HepG2 (cell line): ENCODE measurements around the gene MTF2. TPM values are rescaled to one million over a fixed set of nuclear protein-coding genes. Genes with fewer than 3 reads are reported as not detected.

Experiments
- ATAC-seq: fragments of 200-7000 bp; cut with Tn5 transposase; 3 replicates; pipeline ENCODE4 v1.9.1; 2020; ENCODE audit warnings: mild to moderate bottlenecking, moderate library complexity
- BruUV-seq: library from RNA; stranded (reverse); fragments of 400-500 nt; replicated peaks from 2 replicates; lab custom pipeline; 2021; lab: Mats Ljungman, UMichigan
- CTCF ChIA-PET: fragments of 300-600 bp; formaldehyde crosslinking; extraction: SDS; loops from one replicate; lab custom pipeline; 2021; ENCODE audit warnings: low total read pairs, inconsistent platforms, low intra/inter-chr PET ratio; lab: Yijun Ruan, JAX
- POLR2A ChIA-PET: fragments of 350-600 bp; sonication (Branson Sonifier 250); formaldehyde crosslinking; loops from one replicate; lab custom pipeline; 2020; ENCODE audit warnings: antibody characterized with exemption, inconsistent platforms; lab: Yijun Ruan, JAX
- DNase-seq: peaks from one replicate; pipeline ENCODE4 v3.0.0-alpha.2; 2015; ENCODE audit warnings: low spot score
- FAIRE-seq: peaks from 3 replicates; lab custom pipeline; 2011; peaks lifted over from hg19 to GRCh38; lab: Jason Lieb, UNC
- H2AFZ ChIP-seq: one replicate; pipeline ENCODE4 v1.6.1; 2011; ENCODE audit warnings: low read length, inconsistent platforms
- H3K27ac ChIP-seq: fragments of 300-600 bp; 3 replicates; pipeline ENCODE4 v1.8.0; 2011; ENCODE audit warnings: mixed run types, mild to moderate bottlenecking, mixed read lengths, low read length, inconsistent platforms; ENCODE audit not compliant: insufficient read depth; ENCODE audit errors: extremely low read length
- H3K27me3 ChIP-seq, 2 experiments: fragments of 200-600 bp in 1 of 2; 2 replicates in 1 of 2; 3 replicates in 1 of 2; pipeline versions ENCODE4 v1.6.0 to v1.8.0; 2011; ENCODE audit warnings: low read length in 2 of 2, mild to moderate bottlenecking in 2 of 2, moderate library complexity in 2 of 2, inconsistent platforms in 1 of 2; ENCODE audit not compliant: insufficient read depth in 2 of 2, control insufficient read depth in 1 of 2
- H3K36me3 ChIP-seq, 2 experiments: fragments of 200-600 bp in 1 of 2; replicated peaks in 1 of 2; 2 replicates in 1 of 2; 3 replicates in 1 of 2; pipeline versions ENCODE4 v1.5.1 to v1.8.0; 2011; ENCODE audit warnings: low read length in 2 of 2, inconsistent platforms in 1 of 2; ENCODE audit not compliant: insufficient read depth in 2 of 2, control insufficient read depth in 1 of 2
- H3K4me1 ChIP-seq: 2 replicates; pipeline ENCODE4 v1.5.1; 2012; ENCODE audit warnings: low read length, inconsistent platforms; ENCODE audit not compliant: insufficient read depth
- H3K4me2 ChIP-seq: 2 replicates; pipeline ENCODE4 v1.6.0; 2011; ENCODE audit warnings: low read depth, low read length, inconsistent platforms
- H3K4me3 ChIP-seq, 3 experiments: fragments of 200-600 bp in 1 of 3; sonication (generic), shearing (Covaris generic) in 1 of 3; replicated peaks in 1 of 3; 2 replicates each; pipeline ENCODE4 v1.5.1; 2011 to 2016; ENCODE audit warnings: low read length in 3 of 3, inconsistent platforms in 2 of 3, low read depth in 2 of 3, mild to moderate bottlenecking in 2 of 3, control low read depth in 1 of 3, mixed read lengths in 1 of 3; ENCODE audit not compliant: insufficient read depth in 1 of 3
- H3K79me2 ChIP-seq: one replicate; pipeline ENCODE4 v1.6.1; 2011; ENCODE audit warnings: low read length, inconsistent platforms; ENCODE audit not compliant: insufficient read depth
- H3K9ac ChIP-seq: 2 replicates; pipeline ENCODE4 v1.6.0; 2011; ENCODE audit warnings: mild to moderate bottlenecking, low read depth, low read length, inconsistent platforms; ENCODE audit not compliant: insufficient read depth
- H3K9me3 ChIP-seq: 2 replicates; pipeline ENCODE4 v1.5.1; 2012; ENCODE audit warnings: mild to moderate bottlenecking, low read length
- H4K20me1 ChIP-seq: 2 replicates; pipeline ENCODE4 v1.6.0; 2011; ENCODE audit warnings: inconsistent platforms, mild to moderate bottlenecking, low read length, moderate library complexity; ENCODE audit not compliant: insufficient read depth
- GPBP1L1 ChIP-seq: sonication (generic); formaldehyde crosslinking; IDR thresholded peaks from 2 replicates; pipeline ENCODE4 v1.5.0; 2020; ENCODE audit warnings: mild to moderate bottlenecking, missing genetic modification reagents
- KLF16 ChIP-seq, 2 experiments: sonication (generic) in 1 of 2; formaldehyde crosslinking in 1 of 2; IDR thresholded peaks; 2 replicates each; pipeline versions ENCODE4 v1.6.1 to v1.8.0; 2016 to 2023; ENCODE audit warnings: missing genetic modification reagents in 2 of 2, missing compliant biosample characterization in 1 of 2
- PBX3 ChIP-seq: sonication (generic); formaldehyde crosslinking; IDR thresholded peaks from 2 replicates; pipeline ENCODE4 v1.8.1; 2023; ENCODE audit warnings: missing genetic modification reagents, inconsistent platforms, borderline replicate concordance
- THYN1 ChIP-seq: sonication (generic); formaldehyde crosslinking; IDR thresholded peaks from 2 replicates; pipeline ENCODE4 v1.8.1; 2023; ENCODE audit warnings: low read depth, mild to moderate bottlenecking, moderate library complexity, missing genetic modification reagents, borderline replicate concordance
- TOPORS ChIP-seq: sonication (generic); formaldehyde crosslinking; IDR thresholded peaks from 2 replicates; pipeline ENCODE4 v1.8.0; 2023; ENCODE audit warnings: mild to moderate bottlenecking, missing genetic modification reagents
- ZNF660 ChIP-seq: sonication (generic); formaldehyde crosslinking; IDR thresholded peaks from 2 replicates; pipeline ENCODE4 v1.5.1; 2020; ENCODE audit warnings: mild to moderate bottlenecking, low read depth, missing genetic modification reagents, borderline replicate concordance
- WGBS: methylation state at CpG from one replicate; pipeline ENCODE4 v1.1.6; 2017; ENCODE audit warnings: low lambda C conversion rate; 5-methylcytosine and 5-hydroxymethylcytosine counted together
- in situ Hi-C: cut with HindIII; loops from 2 replicates; pipeline ENCODE4 v1.10.0; 2017; ENCODE audit warnings: low pct_unique_long_range_greater_than_20kb; ENCODE audit not compliant: extremely low pct_ligation_motif_present
- intact Hi-C: fragments of 100-400 bp; cut with micrococcal nuclease; formaldehyde crosslinking; loops from one replicate; pipeline ENCODE4 v1.10.0; 2022; ENCODE audit not compliant: unreplicated experiment
- polyA plus RNA-seq, 8 experiments: library from polyadenylated mRNA; depleted of rRNA in 3 of 8; stranded (reverse) in 7 of 8; unstranded in 1 of 8; fragments of >200 nt; fragmentation: Illumina TruSeq in 4 of 8; extraction: Trizol in 4 of 8; gene quantifications; 2 replicates each; pipeline versions ENCODE4 v1.2.1 to v1.2.3, GENCODE V29; 2011 to 2016; ENCODE audit warnings: low read depth in 4 of 8, missing spikeins in 1 of 8, mixed read lengths in 1 of 8; ENCODE audit not compliant: insufficient read depth in 1 of 8
- total RNA-seq, 5 experiments: library from RNA; depleted of rRNA; stranded (reverse); fragments of >200 nt; fragmentation: Illumina TruSeq; extraction: Trizol; gene quantifications; 2 replicates each; pipeline ENCODE4 v1.2.3, GENCODE V29; 2016; ENCODE audit warnings: low read depth in 1 of 5

The MTF2 gene
- total and polyA plus RNA-seq, 2 of the 13 experiments (the other 11 are each of a cell fraction or from before 2014, with no cell fraction given) = 48.7 to 53.9 TPM

GRCh38 chr1:93036672-93037071 lies 42.4 kb upstream of the MTF2 start:
- Histone ChIP-seq H3K4me2 (no peak overlapping the region), H3K9me3 (no peaks in the 10 kb centered on the region), H3K27me3 (no peaks in the 10 kb centered on the region), H3K9ac (no peak overlapping the region), H3K79me2 (no peaks in the 10 kb centered on the region), H3K4me3 (no peak overlapping the region), H3K27ac (no peak overlapping the region), H3K4me1 (peaks cover 7% of the 10 kb centered on the region), H4K20me1 (no peaks in the 10 kb centered on the region), H3K36me3 (no peaks in the 10 kb centered on the region), H2AFZ (no peak overlapping the region)
- ATAC-seq = peak; percentile 59
- intact Hi-C loops = no loop called here
- no peak for DNase-seq
- no TSS peak for BruUV-seq
- in situ Hi-C loops = no loop called here
- 46% methylated on average over 4 of the region's 4 CpGs for WGBS
- no peak for FAIRE-seq
- TF ChIP-seq THYN1 (CRISPR knock-in tag) = no peak
- TF ChIP-seq ZNF660 (CRISPR knock-in tag) = no peak
- TF ChIP-seq TOPORS (CRISPR knock-in tag) = no peak
- TF ChIP-seq GPBP1L1 (CRISPR knock-in tag) = no peak
- TF ChIP-seq KLF16 (CRISPR knock-in tag; IDR thresholded peaks at IDR 0.05) = no peak
- no peak for TF ChIP-seq PBX3 (CRISPR knock-in tag)
- ChIA-PET CTCF (no interaction called here), POLR2A (no interaction called here)
